ENCODE measurements around the gene PPFIA3.

PPFIA3 gene

DNA sequence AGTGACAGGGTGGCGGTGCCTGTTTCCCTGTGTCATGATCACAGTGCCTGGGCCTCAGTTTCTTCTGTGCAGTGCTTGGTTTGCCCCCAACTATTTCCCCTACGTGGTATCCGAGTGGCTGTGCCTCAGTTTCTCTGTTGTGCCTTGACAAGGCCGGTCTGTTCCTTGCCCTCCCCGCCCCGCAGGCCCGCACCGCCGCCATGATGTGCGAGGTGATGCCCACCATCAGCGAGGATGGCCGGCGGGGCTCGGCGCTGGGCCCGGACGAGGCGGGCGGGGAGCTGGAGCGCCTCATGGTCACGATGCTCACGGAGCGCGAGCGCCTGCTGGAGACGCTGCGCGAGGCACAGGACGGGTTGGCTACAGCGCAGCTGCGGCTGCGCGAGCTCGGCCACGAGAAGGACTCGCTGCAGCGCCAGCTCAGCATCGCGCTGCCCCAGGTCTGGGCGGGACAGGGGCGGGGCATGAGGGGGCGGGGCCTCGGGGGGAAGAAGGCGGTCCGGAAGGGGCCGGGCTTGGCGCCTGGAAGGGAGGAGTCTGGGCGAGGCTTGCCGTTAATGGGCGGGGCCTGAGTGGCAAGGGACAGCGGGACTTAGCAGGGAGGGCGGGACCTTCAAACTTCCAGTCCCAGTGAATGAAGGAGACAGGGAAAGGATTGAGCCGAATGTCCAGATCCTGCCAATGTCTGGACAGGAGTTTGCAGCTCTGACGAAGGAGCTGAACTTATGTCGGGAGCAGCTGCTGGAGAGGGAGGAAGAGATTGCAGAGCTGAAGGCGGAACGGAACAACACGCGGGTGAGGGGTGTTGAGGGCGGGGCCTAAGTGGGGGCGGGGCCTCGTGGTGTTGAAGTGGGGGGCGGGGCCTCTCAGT lies 8.6 kb downstream of the PPFIA3 start:
- Histone ChIP-seq H2AFZ (ENCODE audit: low read depth) (peak overlapping the region; percentile 99), H3K36me3 (ENCODE audit: insufficient read depth) (no peaks in the 10 kb centered on the region), H3K79me2 (ENCODE audit: insufficient read depth, low read depth) (no peaks in the 10 kb centered on the region; the same call in 1 of the 2 replicates), H3K27me3 (ENCODE audit: insufficient read depth, low read depth) (peaks cover 3% of the 10 kb centered on the region; the same call in 1 of the 2 replicates), H3K27ac (no peak overlapping the region), H4K20me1 (ENCODE audit: insufficient read depth) (no peaks in the 10 kb centered on the region), H3K4me3 (IDR thresholded peaks at IDR 0.05; ENCODE audit: insufficient read depth, low read depth, low read length) (peak overlapping the region; percentile 70), H3K9ac (peak overlapping the region; percentile 52), H3K4me2 (peak overlapping the region; percentile 98), H3K4me1 (ENCODE audit: low read depth, poor library complexity, severe bottlenecking) (peaks cover 15% of the 10 kb centered on the region)
- TF ChIP-seq, protein P1, sequence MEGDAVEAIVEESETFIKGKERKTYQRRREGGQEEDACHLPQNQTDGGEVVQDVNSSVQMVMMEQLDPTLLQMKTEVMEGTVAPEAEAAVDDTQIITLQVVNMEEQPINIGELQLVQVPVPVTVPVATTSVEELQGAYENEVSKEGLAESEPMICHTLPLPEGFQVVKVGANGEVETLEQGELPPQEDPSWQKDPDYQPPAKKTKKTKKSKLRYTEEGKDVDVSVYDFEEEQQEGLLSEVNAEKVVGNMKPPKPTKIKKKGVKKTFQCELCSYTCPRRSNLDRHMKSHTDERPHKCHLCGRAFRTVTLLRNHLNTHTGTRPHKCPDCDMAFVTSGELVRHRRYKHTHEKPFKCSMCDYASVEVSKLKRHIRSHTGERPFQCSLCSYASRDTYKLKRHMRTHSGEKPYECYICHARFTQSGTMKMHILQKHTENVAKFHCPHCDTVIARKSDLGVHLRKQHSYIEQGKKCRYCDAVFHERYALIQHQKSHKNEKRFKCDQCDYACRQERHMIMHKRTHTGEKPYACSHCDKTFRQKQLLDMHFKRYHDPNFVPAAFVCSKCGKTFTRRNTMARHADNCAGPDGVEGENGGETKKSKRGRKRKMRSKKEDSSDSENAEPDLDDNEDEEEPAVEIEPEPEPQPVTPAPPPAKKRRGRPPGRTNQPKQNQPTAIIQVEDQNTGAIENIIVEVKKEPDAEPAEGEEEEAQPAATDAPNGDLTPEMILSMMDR (conservative IDR thresholded peaks at IDR 0.05; ENCODE audit: low read depth, low read length), result 0 out of 2 replicates have a peak, but pooled peaks have one; percentile 11

DNA sequence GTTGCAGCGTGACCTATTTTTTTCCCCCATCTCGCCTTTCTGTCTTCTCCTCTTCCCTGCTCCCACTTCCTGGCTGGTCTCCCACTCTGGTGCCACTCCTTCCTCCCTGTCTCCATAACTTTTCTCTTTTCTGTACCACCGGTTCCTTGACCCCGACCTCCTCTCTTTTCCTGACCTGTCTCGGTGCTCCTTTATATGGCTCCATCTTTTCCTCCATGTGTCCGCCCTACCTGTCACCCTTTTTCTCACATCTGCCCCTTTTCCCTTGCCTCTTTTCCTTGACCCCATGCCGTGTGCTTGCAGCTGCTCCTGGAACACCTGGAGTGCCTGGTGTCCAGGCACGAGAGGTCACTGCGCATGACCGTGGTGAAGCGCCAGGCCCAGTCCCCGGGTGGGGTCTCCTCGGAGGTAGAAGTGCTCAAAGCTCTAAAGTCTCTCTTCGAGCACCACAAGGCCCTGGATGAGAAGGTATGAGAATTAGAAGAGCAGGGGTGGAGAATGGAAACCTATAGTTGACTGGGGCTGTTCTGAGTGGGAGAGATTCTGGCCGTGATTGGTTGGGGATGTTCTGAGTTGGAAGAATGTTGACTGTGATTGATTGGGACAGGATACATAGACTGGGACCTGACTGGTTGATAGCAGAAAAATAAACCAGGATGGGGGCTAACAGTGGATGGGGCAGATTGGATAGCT lies 9.3 kb downstream of the PPFIA3 start:
- H3K4me3 ChIP-seq (IDR thresholded peaks at IDR 0.05; ENCODE audit: insufficient read depth, low read depth, low read length), result peak overlapping the region; percentile 70
- peaks cover 15% of the 10 kb centered on the region for H3K4me1 ChIP-seq (ENCODE audit: low read depth, poor library complexity, severe bottlenecking)
- peak overlapping the region; percentile 90 for H2AFZ ChIP-seq (ENCODE audit: low read depth)
- peaks cover 3% of the 10 kb centered on the region; the same call in 1 of the 2 replicates for H3K27me3 ChIP-seq (ENCODE audit: insufficient read depth, low read depth)
- H3K9ac ChIP-seq, result peak overlapping the region; percentile 52
- no peaks in the 10 kb centered on the region for H3K36me3 ChIP-seq (ENCODE audit: insufficient read depth)
- H3K79me2 ChIP-seq (ENCODE audit: insufficient read depth, low read depth), result no peaks in the 10 kb centered on the region; the same call in 1 of the 2 replicates
- H3K27ac ChIP-seq, result peak overlapping the region; percentile 16; the same call in 1 of the 2 replicates
- H3K4me2 ChIP-seq, result peak overlapping the region; percentile 98
- no peaks in the 10 kb centered on the region for H4K20me1 ChIP-seq (ENCODE audit: insufficient read depth)
- TF ChIP-seq, protein P1 (conservative IDR thresholded peaks at IDR 0.05; ENCODE audit: low read depth, low read length), result no peak

DNA sequence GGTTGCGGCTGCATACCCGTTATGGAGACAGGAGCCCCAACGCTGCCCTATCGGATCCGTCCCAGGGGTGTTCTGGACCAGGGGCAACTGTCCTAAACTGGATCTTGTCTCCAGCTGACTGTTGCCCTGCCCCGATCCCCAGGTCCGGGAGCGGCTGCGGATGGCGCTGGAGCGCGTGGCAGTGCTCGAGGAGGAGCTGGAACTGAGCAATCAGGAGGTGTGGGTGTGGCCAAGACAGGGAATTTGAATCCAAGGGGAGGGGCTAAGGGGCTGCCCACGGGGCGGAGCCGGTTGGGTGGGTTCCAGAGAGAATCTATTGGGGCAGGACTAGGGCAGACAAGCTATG lies 9.9 kb downstream of the PPFIA3 start:
- TF ChIP-seq, protein P1 (conservative IDR thresholded peaks at IDR 0.05; ENCODE audit: low read depth, low read length), result no peak
- no peak overlapping the region for H3K27ac ChIP-seq
- peak overlapping the region; percentile 52; the same call in 1 of the 2 replicates for H3K9ac ChIP-seq
- peaks cover 1% of the 10 kb centered on the region; the same call in 1 of the 2 replicates for H3K27me3 ChIP-seq (ENCODE audit: insufficient read depth, low read depth)
- H2AFZ ChIP-seq (ENCODE audit: low read depth), result peak overlapping the region; percentile 90
- peak overlapping the region; percentile 70 for H3K4me3 ChIP-seq (IDR thresholded peaks at IDR 0.05; ENCODE audit: insufficient read depth, low read depth, low read length)
- H3K36me3 ChIP-seq (ENCODE audit: insufficient read depth), result no peaks in the 10 kb centered on the region
- H4K20me1 ChIP-seq (ENCODE audit: insufficient read depth), result no peaks in the 10 kb centered on the region
- peaks cover 15% of the 10 kb centered on the region for H3K4me1 ChIP-seq (ENCODE audit: low read depth, poor library complexity, severe bottlenecking)
- H3K79me2 ChIP-seq (ENCODE audit: insufficient read depth, low read depth), result no peaks in the 10 kb centered on the region; the same call in 1 of the 2 replicates
- H3K4me2 ChIP-seq, result peak overlapping the region; percentile 98

DNA sequence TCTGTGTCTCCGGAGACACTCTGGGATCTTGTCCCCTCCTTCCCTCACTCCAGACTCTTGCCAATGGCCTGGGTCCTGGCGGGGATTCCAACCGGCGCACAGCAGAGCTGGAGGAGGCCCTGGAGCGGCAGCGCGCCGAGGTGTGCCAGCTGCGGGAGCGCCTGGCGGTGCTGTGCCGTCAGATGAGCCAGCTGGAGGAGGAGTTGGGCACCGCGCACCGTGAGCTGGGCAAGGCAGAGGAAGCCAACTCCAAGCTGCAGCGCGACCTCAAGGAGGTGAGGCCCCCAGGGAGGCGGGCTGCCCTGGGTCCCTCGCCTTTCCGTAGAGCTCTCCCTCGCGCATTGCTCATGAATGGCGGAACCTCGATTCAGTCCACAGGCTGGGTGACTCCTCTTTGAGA lies 11.0 kb downstream of the PPFIA3 start:
- TF ChIP-seq, protein P1 (conservative IDR thresholded peaks at IDR 0.05; ENCODE audit: low read depth, low read length), result no peak
- Histone ChIP-seq H3K27ac (no peak overlapping the region), H3K9ac (no peak overlapping the region), H4K20me1 (ENCODE audit: insufficient read depth) (no peaks in the 10 kb centered on the region), H2AFZ (ENCODE audit: low read depth) (no peak overlapping the region), H3K4me3 (IDR thresholded peaks at IDR 0.05; ENCODE audit: insufficient read depth, low read depth, low read length) (no peak overlapping the region), H3K79me2 (ENCODE audit: insufficient read depth, low read depth) (no peaks in the 10 kb centered on the region; the same call in 1 of the 2 replicates), H3K36me3 (ENCODE audit: insufficient read depth) (no peaks in the 10 kb centered on the region), H3K4me1 (ENCODE audit: low read depth, poor library complexity, severe bottlenecking) (peaks cover 15% of the 10 kb centered on the region), H3K4me2 (no peak overlapping the region), H3K27me3 (ENCODE audit: insufficient read depth, low read depth) (no peaks in the 10 kb centered on the region)
